GM19467 (cell line): ENCODE data around the gene TMEM242.

Experiments used
- ATAC-seq: cut with Tn5 transposase; IDR thresholded peaks from one replicate; pipeline ENCODE4 v1.9.1; 2021; ENCODE audit warnings: mild to moderate bottlenecking, moderate library complexity; ENCODE audit not compliant: unreplicated experiment

TMEM242 gene

GRCh38 chr6:157255079-157255478, 68.2 kb downstream of the TMEM242 start:
- ATAC-seq: no peak

GRCh38 chr6:157254538-157254937, 68.8 kb downstream of the TMEM242 start:
- ATAC-seq: no peak

GRCh38 chr6:157253699-157254098, 69.6 kb downstream of the TMEM242 start:
- no peak for ATAC-seq

GRCh38 chr6:157253017-157253416, 70.3 kb downstream of the TMEM242 start:
- ATAC-seq: no peak

- ATAC-seq: no peak
These were observed 71.6 kb downstream of the TMEM242 start for GRCh38 chr6:157251586-157252247.

GRCh38 chr6:157249826-157250225, 73.5 kb downstream of the TMEM242 start:
- ATAC-seq: no peak

- no peak for ATAC-seq
These were observed 75.1 kb downstream of the TMEM242 start for GRCh38 chr6:157248264-157248663.

- no peak for ATAC-seq
These were observed 76.4 kb downstream of the TMEM242 start for GRCh38 chr6:157246771-157247484.

GRCh38 chr6:157246048-157246630, 77.2 kb downstream of the TMEM242 start:
- no peak for ATAC-seq

- no peak for ATAC-seq
These were observed 77.9 kb downstream of the TMEM242 start for GRCh38 chr6:157245436-157245835.

GRCh38 chr6:157244780-157245179, 78.5 kb downstream of the TMEM242 start:
- no peak for ATAC-seq

- ATAC-seq: no peak
These were observed 79.1 kb downstream of the TMEM242 start for GRCh38 chr6:157244175-157244574.

- ATAC-seq: no peak
These were observed 80.5 kb downstream of the TMEM242 start for GRCh38 chr6:157242791-157243190.

- no peak for ATAC-seq
These were observed 82.4 kb downstream of the TMEM242 start for GRCh38 chr6:157240960-157241311.

- ATAC-seq: no peak
These were observed 83.0 kb downstream of the TMEM242 start for GRCh38 chr6:157240059-157240959.

GRCh38 chr6:157239671-157240058, 83.7 kb downstream of the TMEM242 start:
- ATAC-seq: no peak
